ENCODE measurements around the gene RSAD2. TPM values are rescaled to one million over a fixed set of nuclear protein-coding genes. Genes with fewer than 3 reads are reported as not detected.
A peak's percentile ranks its signal among the peaks of the same experiment; 100 is the strongest.

RSAD2 gene
- total and polyA plus RNA-seq, 9 of the 15 experiments (the other 6 are each of a cell fraction or from before 2014, with no cell fraction given) = 0.15 to 1.4 (median 0.28) TPM

DNA sequence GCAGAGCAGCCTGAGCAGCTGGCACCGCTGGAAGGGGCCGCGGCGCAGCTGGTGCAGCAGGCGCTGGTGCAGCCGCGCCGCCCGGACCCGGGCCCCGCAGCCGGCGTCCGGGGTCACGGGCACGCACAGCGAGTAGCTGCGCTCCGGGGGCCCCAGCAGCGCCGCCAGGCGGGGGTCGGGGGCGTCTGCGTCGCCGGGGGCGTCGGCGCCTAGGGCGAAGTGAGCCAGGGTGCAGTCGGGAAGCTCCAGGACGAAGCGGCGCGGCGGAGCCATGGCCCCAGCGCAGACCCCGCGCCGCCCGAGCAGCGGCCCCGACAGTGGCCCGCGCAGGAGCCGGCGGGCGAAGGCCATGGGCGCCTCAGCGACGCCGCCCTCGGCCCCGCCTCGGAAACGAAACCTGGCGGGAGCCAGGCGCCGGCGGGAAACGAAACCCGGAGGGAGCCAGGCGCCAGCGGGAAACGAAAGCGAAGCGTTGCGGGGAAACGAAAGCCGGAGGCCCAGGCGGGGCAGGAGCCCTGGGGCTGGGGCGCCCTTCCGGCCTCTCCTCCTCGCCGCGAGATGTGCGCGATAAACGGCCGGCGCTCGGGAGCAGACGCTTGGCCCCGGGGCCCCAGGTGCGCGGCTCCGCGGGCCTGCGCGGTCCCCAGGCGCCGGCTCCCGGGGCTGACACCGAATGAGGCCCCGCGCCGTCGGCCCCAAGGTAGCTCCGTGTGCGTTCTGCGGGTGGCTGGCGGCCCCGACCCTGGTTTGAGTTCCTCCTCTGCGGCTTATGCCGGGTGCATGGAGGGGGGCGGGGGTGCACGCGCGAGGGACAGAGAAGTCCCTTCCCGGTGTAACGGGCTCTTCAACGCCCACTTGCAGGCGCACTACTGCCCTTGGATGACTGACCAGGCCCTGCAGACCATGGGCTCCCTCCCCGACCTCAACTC lies 12.0 kb upstream of the RSAD2 start, which contains the start of gene CMPK2 (continued):
- TF ChIP-seq SETDB1 (IDR thresholded peaks at IDR 0.05; ENCODE audit: low read length) (no peak), NONO (IDR thresholded peaks at IDR 0.05; ENCODE audit: low read depth in 2 of 2, low read length in 1 of 2) (peak in 1 of 2 experiments; percentile 36; a peak in 2 of 4 replicates), ZNF436 (CRISPR knock-in tag; IDR thresholded peaks at IDR 0.05) (no peak), SLC30A9 (CRISPR knock-in tag; IDR thresholded peaks at IDR 0.05) (no peak), CSDE1 (IDR thresholded peaks at IDR 0.05) (no peak), ZNF124 (CRISPR knock-in tag; IDR thresholded peaks at IDR 0.05) (no peak), DMBX1 (CRISPR knock-in tag; IDR thresholded peaks at IDR 0.05; ENCODE audit: borderline replicate concordance) (no peak; the same call in 1 of the 2 replicates), RBM25 (IDR thresholded peaks at IDR 0.05; ENCODE audit: low read depth, low read length, severe bottlenecking) (peak; percentile 17), CREM (IDR thresholded peaks at IDR 0.05; ENCODE audit: low read depth) (0 out of 2 replicates have a peak, but pooled peaks have one; percentile 21), ZNF175 (CRISPR knock-in tag; IDR thresholded peaks at IDR 0.05; ENCODE audit: low read depth) (peak; percentile 65; the same call in 1 of the 2 replicates), XRCC5 (IDR thresholded peaks at IDR 0.05; ENCODE audit: low read depth, low read length) (no peak), RAD51 (IDR thresholded peaks at IDR 0.05; ENCODE audit: borderline replicate concordance, low read depth) (no peak), ZNF830 (CRISPR knock-in tag; IDR thresholded peaks at IDR 0.05) (no peak; the same call in 1 of the 2 replicates), SIX5 (IDR thresholded peaks at IDR 0.05; ENCODE audit: borderline replicate concordance in 1 of 2, insufficient read depth in 1 of 2, low read depth in 1 of 2, low read length in 2 of 2) (no peak), NR1H2 (CRISPR knock-in tag; IDR thresholded peaks at IDR 0.05) (peak; percentile 79; the same call in 1 of the 2 replicates), LEF1 (IDR thresholded peaks at IDR 0.05) (no peak), EP300 (IDR thresholded peaks at IDR 0.05; ENCODE audit: low read length) (peak; percentile 40; the same call in 1 of the 2 replicates), ARID1B (IDR thresholded peaks at IDR 0.05) (no peak), ETV5 (CRISPR knock-in tag; IDR thresholded peaks at IDR 0.05; ENCODE audit: low read depth) (peak; percentile 60), RHOXF2B (CRISPR knock-in tag; conservative IDR thresholded peaks at IDR 0.05) (no peak)
- TF ChIP-seq, protein P1, sequence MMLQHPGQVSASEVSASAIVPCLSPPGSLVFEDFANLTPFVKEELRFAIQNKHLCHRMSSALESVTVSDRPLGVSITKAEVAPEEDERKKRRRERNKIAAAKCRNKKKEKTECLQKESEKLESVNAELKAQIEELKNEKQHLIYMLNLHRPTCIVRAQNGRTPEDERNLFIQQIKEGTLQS (IDR thresholded peaks at IDR 0.05) = no peak
- TF ChIP-seq, protein P1 (CRISPR knock-in tag; conservative IDR thresholded peaks at IDR 0.05) = no peak
- TF ChIP-seq, protein P2, sequence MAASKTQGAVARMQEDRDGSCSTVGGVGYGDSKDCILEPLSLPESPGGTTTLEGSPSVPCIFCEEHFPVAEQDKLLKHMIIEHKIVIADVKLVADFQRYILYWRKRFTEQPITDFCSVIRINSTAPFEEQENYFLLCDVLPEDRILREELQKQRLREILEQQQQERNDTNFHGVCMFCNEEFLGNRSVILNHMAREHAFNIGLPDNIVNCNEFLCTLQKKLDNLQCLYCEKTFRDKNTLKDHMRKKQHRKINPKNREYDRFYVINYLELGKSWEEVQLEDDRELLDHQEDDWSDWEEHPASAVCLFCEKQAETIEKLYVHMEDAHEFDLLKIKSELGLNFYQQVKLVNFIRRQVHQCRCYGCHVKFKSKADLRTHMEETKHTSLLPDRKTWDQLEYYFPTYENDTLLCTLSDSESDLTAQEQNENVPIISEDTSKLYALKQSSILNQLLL (CRISPR knock-in tag; IDR thresholded peaks at IDR 0.05; ENCODE audit: borderline replicate concordance) = no peak
- TF ChIP-seq, protein P3, sequence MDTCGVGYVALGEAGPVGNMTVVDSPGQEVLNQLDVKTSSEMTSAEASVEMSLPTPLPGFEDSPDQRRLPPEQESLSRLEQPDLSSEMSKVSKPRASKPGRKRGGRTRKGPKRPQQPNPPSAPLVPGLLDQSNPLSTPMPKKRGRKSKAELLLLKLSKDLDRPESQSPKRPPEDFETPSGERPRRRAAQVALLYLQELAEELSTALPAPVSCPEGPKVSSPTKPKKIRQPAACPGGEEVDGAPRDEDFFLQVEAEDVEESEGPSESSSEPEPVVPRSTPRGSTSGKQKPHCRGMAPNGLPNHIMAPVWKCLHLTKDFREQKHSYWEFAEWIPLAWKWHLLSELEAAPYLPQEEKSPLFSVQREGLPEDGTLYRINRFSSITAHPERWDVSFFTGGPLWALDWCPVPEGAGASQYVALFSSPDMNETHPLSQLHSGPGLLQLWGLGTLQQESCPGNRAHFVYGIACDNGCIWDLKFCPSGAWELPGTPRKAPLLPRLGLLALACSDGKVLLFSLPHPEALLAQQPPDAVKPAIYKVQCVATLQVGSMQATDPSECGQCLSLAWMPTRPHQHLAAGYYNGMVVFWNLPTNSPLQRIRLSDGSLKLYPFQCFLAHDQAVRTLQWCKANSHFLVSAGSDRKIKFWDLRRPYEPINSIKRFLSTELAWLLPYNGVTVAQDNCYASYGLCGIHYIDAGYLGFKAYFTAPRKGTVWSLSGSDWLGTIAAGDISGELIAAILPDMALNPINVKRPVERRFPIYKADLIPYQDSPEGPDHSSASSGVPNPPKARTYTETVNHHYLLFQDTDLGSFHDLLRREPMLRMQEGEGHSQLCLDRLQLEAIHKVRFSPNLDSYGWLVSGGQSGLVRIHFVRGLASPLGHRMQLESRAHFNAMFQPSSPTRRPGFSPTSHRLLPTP (IDR thresholded peaks at IDR 0.05; ENCODE audit: borderline replicate concordance, extremely low read depth, insufficient read length) = no peak
